Measurements from ENCODE around the gene KCND3.

KCND3 gene

DNA sequence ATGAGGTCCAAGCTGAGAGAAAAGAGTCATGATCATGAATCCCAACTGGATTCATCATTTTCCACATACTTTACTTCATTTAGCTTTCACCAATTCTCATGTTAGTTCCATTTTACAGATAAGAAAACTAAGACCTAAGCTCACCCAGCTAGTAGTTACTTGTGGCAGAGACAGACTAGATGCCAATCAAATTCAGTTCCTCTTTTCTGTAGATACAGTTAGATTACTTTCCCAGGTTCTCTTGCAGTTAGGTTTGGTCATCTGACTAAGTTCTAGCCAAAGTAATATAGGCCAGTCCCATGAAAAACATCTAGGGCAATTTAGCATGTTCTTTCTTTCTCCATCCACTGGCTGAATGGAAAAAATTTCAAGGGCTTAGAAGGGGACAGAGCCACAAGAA is 8.9 kb upstream of the KCND3 start:
- H3K4me3 ChIP-seq (ENCODE audit: low read depth, low read length): no peak overlapping the region
- no peak overlapping the region for H3K27ac ChIP-seq (ENCODE audit: extremely low read depth, low read depth, low read length)
- ChIA-PET CTCF (interaction anchor here (0.5 to 1.2 kb wide), 2 partner anchors 283 to 491 kb away, joined by 3 read pairs; no protein-coding TSS in a partner anchor), POLR2A (no interaction called here)
- no peaks in the 10 kb centered on the region for H3K4me1 ChIP-seq (ENCODE audit: control insufficient read depth, insufficient read depth, low read length)
- no peaks in the 10 kb centered on the region for H3K36me3 ChIP-seq (ENCODE audit: control insufficient read depth in 2 of 2, insufficient read depth in 1 of 2, low read length in 2 of 2)
- TF ChIP-seq, protein P1, sequence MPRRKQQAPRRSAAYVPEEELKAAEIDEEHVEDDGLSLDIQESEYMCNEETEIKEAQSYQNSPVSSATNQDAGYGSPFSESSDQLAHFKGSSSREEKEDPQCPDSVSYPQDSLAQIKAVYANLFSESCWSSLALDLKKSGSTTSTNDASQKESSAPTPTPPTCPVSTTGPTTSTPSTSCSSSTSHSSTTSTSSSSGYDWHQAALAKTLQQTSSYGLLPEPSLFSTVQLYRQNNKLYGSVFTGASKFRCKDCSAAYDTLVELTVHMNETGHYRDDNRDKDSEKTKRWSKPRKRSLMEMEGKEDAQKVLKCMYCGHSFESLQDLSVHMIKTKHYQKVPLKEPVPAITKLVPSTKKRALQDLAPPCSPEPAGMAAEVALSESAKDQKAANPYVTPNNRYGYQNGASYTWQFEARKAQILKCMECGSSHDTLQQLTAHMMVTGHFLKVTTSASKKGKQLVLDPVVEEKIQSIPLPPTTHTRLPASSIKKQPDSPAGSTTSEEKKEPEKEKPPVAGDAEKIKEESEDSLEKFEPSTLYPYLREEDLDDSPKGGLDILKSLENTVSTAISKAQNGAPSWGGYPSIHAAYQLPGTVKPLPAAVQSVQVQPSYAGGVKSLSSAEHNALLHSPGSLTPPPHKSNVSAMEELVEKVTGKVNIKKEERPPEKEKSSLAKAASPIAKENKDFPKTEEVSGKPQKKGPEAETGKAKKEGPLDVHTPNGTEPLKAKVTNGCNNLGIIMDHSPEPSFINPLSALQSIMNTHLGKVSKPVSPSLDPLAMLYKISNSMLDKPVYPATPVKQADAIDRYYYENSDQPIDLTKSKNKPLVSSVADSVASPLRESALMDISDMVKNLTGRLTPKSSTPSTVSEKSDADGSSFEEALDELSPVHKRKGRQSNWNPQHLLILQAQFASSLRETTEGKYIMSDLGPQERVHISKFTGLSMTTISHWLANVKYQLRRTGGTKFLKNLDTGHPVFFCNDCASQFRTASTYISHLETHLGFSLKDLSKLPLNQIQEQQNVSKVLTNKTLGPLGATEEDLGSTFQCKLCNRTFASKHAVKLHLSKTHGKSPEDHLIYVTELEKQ (tag by site-specific recombination; IDR thresholded peaks at IDR 0.05; ENCODE audit: borderline replicate concordance): no peak
- no peak for TF ChIP-seq ZNF645 (tag by site-specific recombination; IDR thresholded peaks at IDR 0.05)
- H3K9me3 ChIP-seq (ENCODE audit: control insufficient read depth, insufficient read depth, low read depth, low read length): no peaks in the 10 kb centered on the region

DNA sequence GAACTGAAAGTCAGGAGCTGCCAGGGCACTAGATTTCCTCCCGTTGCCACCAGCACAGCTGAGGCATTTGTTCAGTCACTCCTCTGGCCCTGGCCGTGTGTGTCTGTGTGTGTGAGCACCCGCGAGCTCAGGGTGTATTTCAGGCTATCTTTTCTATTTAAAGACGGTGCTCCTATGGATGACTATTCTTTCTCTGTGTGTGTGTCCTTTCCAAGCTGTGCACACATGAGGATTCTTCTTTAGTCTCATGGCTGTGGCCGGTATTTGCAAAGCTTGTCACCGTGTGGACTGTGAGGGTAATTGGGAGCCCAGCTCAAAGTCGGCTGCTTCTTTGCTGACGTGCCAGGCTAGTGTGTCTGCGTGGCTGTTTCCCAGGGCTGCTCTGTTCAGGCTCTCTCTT is 3.0 kb upstream of the KCND3 start:
- H3K9me3 ChIP-seq (ENCODE audit: control insufficient read depth, insufficient read depth, low read depth, low read length): no peaks in the 10 kb centered on the region
- no peak overlapping the region for H3K4me3 ChIP-seq (ENCODE audit: low read depth, low read length)
- ChIA-PET POLR2A (no interaction called here), CTCF (interaction anchor here (0.6 to 1.9 kb wide), 10 partner anchors 13 to 237 kb away, joined by 3 to 10 read pairs (median 4); no protein-coding TSS in a partner anchor)
- TF ChIP-seq ZBTB26 (tag by site-specific recombination; optimal IDR thresholded peaks at IDR 0.05) (no peak), HOXA7 (CRISPR knock-in tag; IDR thresholded peaks at IDR 0.05; ENCODE audit: borderline replicate concordance) (no peak), ZNF223 (tag by site-specific recombination; IDR thresholded peaks at IDR 0.05) (no peak), ZNF157 (tag by site-specific recombination; IDR thresholded peaks at IDR 0.05) (no peak), BCL11B (tag by site-specific recombination; IDR thresholded peaks at IDR 0.05; ENCODE audit: low read depth) (no peak), TCF7L2 (IDR thresholded peaks at IDR 0.05; ENCODE audit: borderline replicate concordance, low read depth, low read length) (no peak), ZBTB20 (tag by site-specific recombination; IDR thresholded peaks at IDR 0.05) (no peak), ZNF174 (tag by site-specific recombination; IDR thresholded peaks at IDR 0.05) (no peak), ZNF670 (tag by site-specific recombination; IDR thresholded peaks at IDR 0.05; ENCODE audit: low read depth) (no peak), ZBTB7A (tag by site-specific recombination; IDR thresholded peaks at IDR 0.05; ENCODE audit: low read depth) (no peak), ZNF114 (tag by site-specific recombination; IDR thresholded peaks at IDR 0.05) (no peak), ZXDB (tag by site-specific recombination; IDR thresholded peaks at IDR 0.05) (no peak), ZNF449 (tag by site-specific recombination; IDR thresholded peaks at IDR 0.05) (no peak), CTCF (tag by site-specific recombination; IDR thresholded peaks at IDR 0.05) (no peak), SP7 (tag by site-specific recombination; IDR thresholded peaks at IDR 0.05) (no peak), ZNF274 (IDR thresholded peaks at IDR 0.05; ENCODE audit: low read length) (no peak), ZNF274 (tag by site-specific recombination; IDR thresholded peaks at IDR 0.05; ENCODE audit: borderline replicate concordance) (no peak)
- TF ChIP-seq, protein P2, sequence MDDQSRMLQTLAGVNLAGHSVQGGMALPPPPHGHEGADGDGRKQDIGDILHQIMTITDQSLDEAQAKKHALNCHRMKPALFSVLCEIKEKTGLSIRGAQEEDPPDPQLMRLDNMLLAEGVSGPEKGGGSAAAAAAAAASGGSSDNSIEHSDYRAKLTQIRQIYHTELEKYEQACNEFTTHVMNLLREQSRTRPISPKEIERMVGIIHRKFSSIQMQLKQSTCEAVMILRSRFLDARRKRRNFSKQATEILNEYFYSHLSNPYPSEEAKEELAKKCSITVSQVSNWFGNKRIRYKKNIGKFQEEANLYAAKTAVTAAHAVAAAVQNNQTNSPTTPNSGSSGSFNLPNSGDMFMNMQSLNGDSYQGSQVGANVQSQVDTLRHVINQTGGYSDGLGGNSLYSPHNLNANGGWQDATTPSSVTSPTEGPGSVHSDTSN (CRISPR knock-in tag; IDR thresholded peaks at IDR 0.05): no peak
- TF ChIP-seq, protein P3, sequence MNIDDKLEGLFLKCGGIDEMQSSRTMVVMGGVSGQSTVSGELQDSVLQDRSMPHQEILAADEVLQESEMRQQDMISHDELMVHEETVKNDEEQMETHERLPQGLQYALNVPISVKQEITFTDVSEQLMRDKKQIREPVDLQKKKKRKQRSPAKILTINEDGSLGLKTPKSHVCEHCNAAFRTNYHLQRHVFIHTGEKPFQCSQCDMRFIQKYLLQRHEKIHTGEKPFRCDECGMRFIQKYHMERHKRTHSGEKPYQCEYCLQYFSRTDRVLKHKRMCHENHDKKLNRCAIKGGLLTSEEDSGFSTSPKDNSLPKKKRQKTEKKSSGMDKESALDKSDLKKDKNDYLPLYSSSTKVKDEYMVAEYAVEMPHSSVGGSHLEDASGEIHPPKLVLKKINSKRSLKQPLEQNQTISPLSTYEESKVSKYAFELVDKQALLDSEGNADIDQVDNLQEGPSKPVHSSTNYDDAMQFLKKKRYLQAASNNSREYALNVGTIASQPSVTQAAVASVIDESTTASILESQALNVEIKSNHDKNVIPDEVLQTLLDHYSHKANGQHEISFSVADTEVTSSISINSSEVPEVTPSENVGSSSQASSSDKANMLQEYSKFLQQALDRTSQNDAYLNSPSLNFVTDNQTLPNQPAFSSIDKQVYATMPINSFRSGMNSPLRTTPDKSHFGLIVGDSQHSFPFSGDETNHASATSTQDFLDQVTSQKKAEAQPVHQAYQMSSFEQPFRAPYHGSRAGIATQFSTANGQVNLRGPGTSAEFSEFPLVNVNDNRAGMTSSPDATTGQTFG (tag by site-specific recombination; IDR thresholded peaks at IDR 0.05; ENCODE audit: borderline replicate concordance): no peak
- H3K27ac ChIP-seq (ENCODE audit: extremely low read depth, low read depth, low read length): no peak overlapping the region
- H3K4me1 ChIP-seq (ENCODE audit: control insufficient read depth, insufficient read depth, low read length): 0 out of 2 replicates have a peak, but pooled peaks cover 2% of the 10 kb centered on the region
- no peaks in the 10 kb centered on the region for H3K36me3 ChIP-seq (ENCODE audit: control insufficient read depth in 2 of 2, insufficient read depth in 1 of 2, low read length in 2 of 2)
